HCT116 (cell line): ENCODE results near the gene FBP1. TPM values are rescaled to one million over a fixed set of nuclear protein-coding genes. Genes with fewer than 3 reads are reported as not detected.

ENCODE experiments used
- ATAC-seq: fragments of 200-7000 bp; cut with Tn5 transposase; 2 replicates; pipeline ENCODE4 v1.9.1; 2020; ENCODE audit warnings: mild to moderate bottlenecking, moderate library complexity
- BruUV-seq: library from RNA; stranded (reverse); fragments of 400-500 nt; replicated peaks from 2 replicates; lab custom pipeline; 2021; lab: Mats Ljungman, UMichigan
- CTCF ChIA-PET: fragments of 300-600 bp; sonication (Branson Sonifier 250); formaldehyde crosslinking; loops from one replicate; lab custom pipeline; 2021; ENCODE audit warnings: antibody characterized with exemption; lab: Charles Lee
- POLR2A ChIA-PET: fragments of 300-600, 350-600 bp; sonication (Branson Sonifier 250); formaldehyde crosslinking; loops from one replicate; lab custom pipeline; 2021; ENCODE audit warnings: antibody characterized with exemption; lab: Charles Lee
- RAD21 ChIA-PET, 2 experiments: fragments of 300-600 bp; sonication (Branson Sonifier 250); formaldehyde crosslinking; loops; one replicate each; lab custom pipeline; 2023; ENCODE audit warnings: low total read pairs in 2 of 2; ENCODE audit not compliant: uncharacterized antibody in 2 of 2, unreplicated experiment in 2 of 2, low non-redundant PET in 1 of 2; lab: Charles Lee
- DNase-seq: peaks from one replicate; pipeline ENCODE4 v3.0.0-alpha.2; 2010; ENCODE audit warnings: low read depth, low spot score
- H2AFZ ChIP-seq: fragments of 200-600 bp; shearing (Covaris generic), sonication (generic); 2 replicates; pipeline ENCODE4 v1.6.1; 2017; ENCODE audit warnings: low read depth, mixed run types, mixed read lengths, antibody characterized with exemption, low read length; ENCODE audit not compliant: poor library complexity, severe bottlenecking
- H3K27ac ChIP-seq: 2 replicates; pipeline ENCODE4 v1.5.1; 2012; ENCODE audit warnings: low read depth, low read length
- H3K27me3 ChIP-seq: fragments of 200-600 bp; sonication (generic); 2 replicates; pipeline ENCODE4 v1.6.1; 2016; ENCODE audit warnings: mixed run types, low read length, mixed read lengths; ENCODE audit not compliant: insufficient read depth
- H3K36me3 ChIP-seq, 2 experiments: fragments of 200-500 bp in 1 of 2; fragments of 200-600 bp in 1 of 2; sonication (Bioruptor generic) in 1 of 2; sonication (generic) in 1 of 2; 2 replicates each; pipeline versions ENCODE4 v1.5.1 to v1.6.1; 2014 to 2016; ENCODE audit warnings: low read length in 2 of 2, inconsistent platforms in 1 of 2, mixed read lengths in 1 of 2, mixed run types in 1 of 2; ENCODE audit not compliant: insufficient read depth in 2 of 2, control insufficient read depth in 1 of 2
- H3K4me1 ChIP-seq, 2 experiments: fragments of 200-600 bp in 1 of 2; sonication (generic) in 1 of 2; 2 replicates each; pipeline versions ENCODE4 v1.5.1 to v1.6.1; 2012 to 2017; ENCODE audit warnings: low read length in 2 of 2, inconsistent platforms in 1 of 2, mild to moderate bottlenecking in 1 of 2, mixed read lengths in 1 of 2, mixed run types in 1 of 2, moderate library complexity in 1 of 2; ENCODE audit not compliant: insufficient read depth in 2 of 2, control insufficient read depth in 1 of 2
- H3K4me2 ChIP-seq: fragments of 200-600 bp; sonication (generic); 2 replicates; pipeline ENCODE4 v1.6.1; 2017; ENCODE audit warnings: mixed run types, low read length, mixed read lengths
- H3K4me3 ChIP-seq, 2 experiments: fragments of 200-600 bp in 1 of 2; sonication (generic) in 1 of 2; replicated peaks in 1 of 2; 2 replicates each; pipeline ENCODE4 v1.5.1; 2011 to 2016; ENCODE audit warnings: low read length in 2 of 2, control low read depth in 1 of 2, low read depth in 1 of 2, mild to moderate bottlenecking in 1 of 2, mixed read lengths in 1 of 2, mixed run types in 1 of 2
- H3K79me2 ChIP-seq: fragments of 200-600 bp; sonication (generic); 2 replicates; pipeline ENCODE4 v1.6.1; 2017; ENCODE audit warnings: mild to moderate bottlenecking, mixed run types, low read length, moderate library complexity, mixed read lengths; ENCODE audit not compliant: insufficient read depth
- H3K9ac ChIP-seq: fragments of 200-600 bp; sonication (generic); 2 replicates; pipeline ENCODE4 v1.6.1; 2016; ENCODE audit warnings: low read length, mixed read lengths
- H3K9me2 ChIP-seq: fragments of 200-600 bp; sonication (generic), shearing (Covaris generic); 2 replicates; pipeline ENCODE4 v1.6.1; 2017; ENCODE audit warnings: mixed run types, mild to moderate bottlenecking, moderate library complexity; ENCODE audit not compliant: insufficient read depth
- H3K9me3 ChIP-seq, 2 experiments: fragments of 200-500 bp in 1 of 2; fragments of 200-600 bp in 1 of 2; sonication (Bioruptor generic) in 1 of 2; sonication (generic) in 1 of 2; 2 replicates each; pipeline ENCODE4 v1.6.1; 2014 to 2017; ENCODE audit warnings: low read length in 2 of 2, mixed read lengths in 2 of 2, inconsistent platforms in 1 of 2, low read depth in 1 of 2, mild to moderate bottlenecking in 1 of 2, mixed run types in 1 of 2, moderate library complexity in 1 of 2; ENCODE audit not compliant: control insufficient read depth in 1 of 2, insufficient read depth in 1 of 2
- H4K20me1 ChIP-seq: fragments of 200-600 bp; sonication (generic), shearing (Covaris generic); 2 replicates; pipeline ENCODE4 v1.6.1; 2017; ENCODE audit warnings: mixed run types, mild to moderate bottlenecking, moderate library complexity; ENCODE audit not compliant: insufficient read depth
- ATF3 ChIP-seq: IDR thresholded peaks from 2 replicates; pipeline ENCODE4 v1.6.1; 2012
- CEBPB ChIP-seq: IDR thresholded peaks from 2 replicates; pipeline ENCODE4 v1.6.1; 2012; ENCODE audit warnings: low read depth
- CTCF ChIP-seq, 3 experiments: fragments of 200-600 bp in 1 of 3; sonication (generic) in 1 of 3; IDR thresholded peaks in 2 of 3; conservative IDR thresholded peaks in 1 of 3; 2 replicates each; pipeline ENCODE4 v1.5.1; 2012 to 2017; ENCODE audit warnings: low read depth in 2 of 3, low read length in 2 of 3, antibody characterized with exemption in 1 of 3, borderline replicate concordance in 1 of 3, control low read depth in 1 of 3, mild to moderate bottlenecking in 1 of 3, mixed read lengths in 1 of 3, mixed run types in 1 of 3, moderate library complexity in 1 of 3; ENCODE audit not compliant: insufficient read depth in 1 of 3
- EGR1 ChIP-seq: IDR thresholded peaks from 2 replicates; pipeline ENCODE4 v1.6.1; 2012; ENCODE audit warnings: low read depth
- EZH2 ChIP-seq: fragments of 200-600 bp; sonication (generic); IDR thresholded peaks from 2 replicates; pipeline ENCODE4 v1.6.1; 2017; ENCODE audit warnings: antibody characterized with exemption, mixed run types
- EZH2phosphoT487 ChIP-seq: fragments of 200-600 bp; IDR thresholded peaks from 2 replicates; pipeline ENCODE4 v1.6.1; 2018; ENCODE audit warnings: antibody characterized with exemption, borderline replicate concordance
- JUND ChIP-seq: IDR thresholded peaks from 2 replicates; pipeline ENCODE4 v1.6.1; 2012
- MAX ChIP-seq: IDR thresholded peaks from 2 replicates; pipeline ENCODE4 v1.6.1; 2012
- POLR2A ChIP-seq: IDR thresholded peaks from 2 replicates; pipeline ENCODE4 v1.7.0; 2011; ENCODE audit warnings: borderline replicate concordance; ENCODE audit not compliant: insufficient read depth, insufficient read length; ENCODE audit errors: extremely low read depth
- POLR2AphosphoS5 ChIP-seq: IDR thresholded peaks from 2 replicates; pipeline ENCODE4 v1.6.1; 2011; ENCODE audit warnings: mild to moderate bottlenecking, low read depth, low read length, moderate library complexity
- SIN3A ChIP-seq: IDR thresholded peaks from 2 replicates; pipeline ENCODE4 v1.6.1; 2012; ENCODE audit warnings: low read depth
- SRF ChIP-seq: IDR thresholded peaks from 2 replicates; pipeline ENCODE4 v1.6.1; 2012; ENCODE audit warnings: low read depth
- TCF7L2 ChIP-seq: IDR thresholded peaks from 2 replicates; pipeline ENCODE4 v1.7.0; 2011; ENCODE audit warnings: borderline replicate concordance, inconsistent platforms; ENCODE audit not compliant: insufficient read depth, insufficient read length; ENCODE audit errors: extremely low read depth
- YY1 ChIP-seq: IDR thresholded peaks from 2 replicates; pipeline ENCODE4 v1.6.1; 2011; ENCODE audit warnings: low read length, low read depth, moderate library complexity, mild to moderate bottlenecking; ENCODE audit not compliant: insufficient replicate concordance; ENCODE audit errors: extremely low read depth
- ZFX ChIP-seq: fragments of 450-650 bp; IDR thresholded peaks from 2 replicates; pipeline ENCODE4 v1.6.1; 2017
- ZNF274 ChIP-seq: fragments of 200-500 bp; sonication (Bioruptor generic); IDR thresholded peaks from 2 replicates; pipeline ENCODE4 v1.6.1; 2014; ENCODE audit warnings: mild to moderate bottlenecking, low read depth, low read length, inconsistent platforms
- intact Hi-C: fragments of 100-400 bp; cut with micrococcal nuclease; formaldehyde crosslinking; loops from 2 replicates; pipeline ENCODE4 v1.10.0; 2022
- total RNA-seq: library from RNA; stranded (reverse); gene quantifications from one replicate; pipeline ENCODE4 v1.2.1, GENCODE V29; 2021; ENCODE audit not compliant: unreplicated experiment

FBP1 gene
- total RNA-seq, 1 experiment from 2014 or later: 0.42 TPM

- Histone ChIP-seq H3K9ac (no peak overlapping the region), H2AFZ (no peak overlapping the region), H3K4me2 (no peak overlapping the region), H3K79me2 (no peaks in the 10 kb centered on the region), H3K4me1 (peaks cover 0 to 4% of the 10 kb centered on the region in 2 experiments; a peak in 1 of 4 replicates), H3K9me2 (no peaks in the 10 kb centered on the region), H3K27ac (no peak overlapping the region), H3K9me3 (no peaks in the 10 kb centered on the region), H3K4me3 (no peak overlapping the region), H3K27me3 (no peaks in the 10 kb centered on the region), H4K20me1 (no peaks in the 10 kb centered on the region), H3K36me3 (no peaks in the 10 kb centered on the region)
- ChIA-PET POLR2A (interaction anchor here (0.5 kb wide), 1 partner anchor 14 kb away, joined by 5 read pairs; no protein-coding TSS in a partner anchor), RAD21 (no interaction called here), CTCF (no interaction called here)
- no peak for DNase-seq
- BruUV-seq: no TSS peak
- TF ChIP-seq TCF7L2 (no peak), CTCF (IDR thresholded peaks at IDR 0.05 in 2 of 3, conservative IDR thresholded peaks at IDR 0.05 in 1 of 3; ENCODE audit: borderline replicate concordance in 1 of 3, insufficient read depth in 1 of 3, low read depth in 2 of 3, low read length in 2 of 3) (no peak), POLR2AphosphoS5 (no peak), SRF (no peak), YY1 (no peak), CEBPB (no peak), EZH2phosphoT487 (no peak), ATF3 (no peak), MAX (no peak), EZH2 (no peak), JUND (no peak), POLR2A (no peak), EGR1 (no peak), ZNF274 (no peak), ZFX (no peak), SIN3A (no peak)
- intact Hi-C loops: no loop called here
- ATAC-seq: no peak
These were observed 16.4 kb upstream of the FBP1 start for GRCh38 chr9:94655739-94656138.
